HFF-Myc (cell line): ENCODE results near the gene TYW5.
A peak's percentile ranks its signal among the peaks of the same experiment; 100 is the strongest.

ENCODE experiments used
- DNase-seq: peaks from one replicate; pipeline ENCODE4 v3.0.0-alpha.2; 2011; ENCODE audit warnings: low read depth; ENCODE audit errors: extremely low read depth
- H3K4me3 ChIP-seq: replicated peaks from 2 replicates; pipeline ENCODE4 v1.5.1; 2011; ENCODE audit warnings: low read depth, mild to moderate bottlenecking, control low read depth, low read length
- TF ChIP-seq, protein P1 (sequence below): IDR thresholded peaks from 2 replicates; pipeline ENCODE4 v1.5.1; 2012; ENCODE audit warnings: mild to moderate bottlenecking, low read depth, low read length, control low read depth; ENCODE audit errors: missing control alignments

The TYW5 gene, protein sequence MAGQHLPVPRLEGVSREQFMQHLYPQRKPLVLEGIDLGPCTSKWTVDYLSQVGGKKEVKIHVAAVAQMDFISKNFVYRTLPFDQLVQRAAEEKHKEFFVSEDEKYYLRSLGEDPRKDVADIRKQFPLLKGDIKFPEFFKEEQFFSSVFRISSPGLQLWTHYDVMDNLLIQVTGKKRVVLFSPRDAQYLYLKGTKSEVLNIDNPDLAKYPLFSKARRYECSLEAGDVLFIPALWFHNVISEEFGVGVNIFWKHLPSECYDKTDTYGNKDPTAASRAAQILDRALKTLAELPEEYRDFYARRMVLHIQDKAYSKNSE

DNA sequence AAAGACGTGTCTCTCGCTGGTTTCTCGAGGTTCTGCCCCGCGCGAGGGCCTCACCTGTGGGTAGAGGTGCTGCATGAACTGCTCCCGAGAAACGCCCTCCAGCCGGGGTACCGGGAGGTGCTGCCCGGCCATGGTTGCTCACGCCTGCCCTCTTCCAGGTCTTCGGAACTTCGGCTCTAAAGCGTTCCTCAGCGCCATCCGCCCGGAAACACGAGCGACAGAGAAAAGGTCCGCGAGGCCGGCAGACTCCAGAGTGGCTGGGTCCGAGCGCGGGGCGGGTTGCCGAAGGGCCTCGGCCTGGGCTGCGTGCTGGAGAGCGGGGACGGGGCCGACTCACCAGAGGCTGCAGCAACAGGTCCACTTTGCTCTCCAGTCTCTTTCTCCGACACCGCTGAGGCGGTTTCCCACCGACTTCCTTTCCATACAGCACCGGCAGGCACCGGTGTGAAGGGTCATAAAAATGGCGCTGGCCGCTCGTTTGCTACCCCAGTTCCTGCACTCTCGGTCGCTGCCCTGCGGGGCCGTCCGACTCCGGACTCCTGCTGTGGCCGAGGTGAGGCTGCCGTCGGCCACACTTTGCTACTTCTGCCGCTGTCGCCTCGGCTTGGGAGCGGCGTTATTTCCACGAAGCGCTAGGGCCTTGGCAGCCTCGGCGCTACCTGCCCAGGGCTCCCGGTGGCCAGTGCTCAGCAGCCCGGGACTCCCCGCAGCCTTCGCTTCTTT is at the start of gene TYW5, which contains the start of gene MAIP1:
TSS of gene TYW5 (minus strand) at position 153 of the 723 bp plus-strand sequence. CDS start at position 132, 21 bp downstream.
TSS of gene MAIP1 (plus strand) at position 244 of the 723 bp plus-strand sequence. CDS start at position 461, 217 bp downstream.
- TF ChIP-seq, protein P1, sequence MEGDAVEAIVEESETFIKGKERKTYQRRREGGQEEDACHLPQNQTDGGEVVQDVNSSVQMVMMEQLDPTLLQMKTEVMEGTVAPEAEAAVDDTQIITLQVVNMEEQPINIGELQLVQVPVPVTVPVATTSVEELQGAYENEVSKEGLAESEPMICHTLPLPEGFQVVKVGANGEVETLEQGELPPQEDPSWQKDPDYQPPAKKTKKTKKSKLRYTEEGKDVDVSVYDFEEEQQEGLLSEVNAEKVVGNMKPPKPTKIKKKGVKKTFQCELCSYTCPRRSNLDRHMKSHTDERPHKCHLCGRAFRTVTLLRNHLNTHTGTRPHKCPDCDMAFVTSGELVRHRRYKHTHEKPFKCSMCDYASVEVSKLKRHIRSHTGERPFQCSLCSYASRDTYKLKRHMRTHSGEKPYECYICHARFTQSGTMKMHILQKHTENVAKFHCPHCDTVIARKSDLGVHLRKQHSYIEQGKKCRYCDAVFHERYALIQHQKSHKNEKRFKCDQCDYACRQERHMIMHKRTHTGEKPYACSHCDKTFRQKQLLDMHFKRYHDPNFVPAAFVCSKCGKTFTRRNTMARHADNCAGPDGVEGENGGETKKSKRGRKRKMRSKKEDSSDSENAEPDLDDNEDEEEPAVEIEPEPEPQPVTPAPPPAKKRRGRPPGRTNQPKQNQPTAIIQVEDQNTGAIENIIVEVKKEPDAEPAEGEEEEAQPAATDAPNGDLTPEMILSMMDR = no peak
- peak within 1 kb of the TSS; percentile 84 for H3K4me3 ChIP-seq
- no peak for DNase-seq

DNA sequence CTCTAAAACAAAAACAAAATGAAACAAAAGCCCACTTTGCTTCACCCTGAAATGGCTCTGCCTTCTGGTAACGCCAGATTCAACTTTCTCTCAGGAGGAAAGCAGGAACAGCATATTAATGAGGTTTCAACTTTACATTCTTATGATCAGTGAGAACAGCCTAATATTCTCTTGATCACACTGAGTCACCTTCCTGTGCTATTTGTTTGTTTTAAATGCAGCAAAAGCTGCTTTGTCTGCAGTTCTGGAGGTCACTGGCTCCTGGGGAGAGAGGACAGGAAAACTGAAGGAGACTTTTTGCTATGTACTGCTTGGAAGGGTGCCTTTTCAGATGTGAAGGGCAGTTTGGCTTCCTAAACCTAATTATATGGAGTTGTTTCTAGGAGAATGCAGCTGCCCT is 48.2 kb upstream of the TYW5 start:
- DNase-seq = no peak
- H3K4me3 ChIP-seq = no peak overlapping the region
- TF ChIP-seq, protein P1 = no peak

DNA sequence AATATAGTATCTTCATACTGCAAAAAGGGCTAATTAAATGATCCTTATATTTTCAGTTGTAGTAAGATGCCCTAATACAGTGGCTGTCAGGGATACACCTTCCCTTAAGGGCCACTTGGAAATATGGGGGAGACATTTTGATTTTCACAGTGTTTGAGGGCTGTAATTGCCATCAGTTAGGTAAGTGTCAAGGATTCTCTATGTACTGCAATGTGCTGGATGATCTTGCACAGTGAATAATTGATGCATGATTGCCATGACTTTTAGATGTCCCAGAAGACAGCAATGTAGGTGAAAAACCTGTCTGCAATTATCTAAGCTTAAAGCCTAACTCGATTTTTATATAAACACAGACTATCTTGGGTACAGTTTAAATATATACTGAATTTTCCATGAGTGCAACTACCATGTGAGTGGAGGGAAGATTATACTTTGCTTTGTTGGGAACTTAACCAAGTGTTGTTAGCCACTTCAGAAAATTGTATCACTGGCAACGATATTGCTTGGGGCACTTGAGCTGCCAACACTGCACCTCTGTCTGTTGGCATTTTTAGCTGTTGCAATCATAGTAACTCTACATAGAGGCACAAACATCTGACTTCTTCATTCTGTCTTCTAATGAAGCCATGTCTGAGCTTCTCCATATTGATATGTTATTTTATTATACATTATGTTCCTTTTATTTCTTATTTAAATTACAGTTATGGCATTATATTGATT is 45.3 kb upstream of the TYW5 start:
- TF ChIP-seq, protein P1 = no peak
- DNase-seq = no peak

DNA sequence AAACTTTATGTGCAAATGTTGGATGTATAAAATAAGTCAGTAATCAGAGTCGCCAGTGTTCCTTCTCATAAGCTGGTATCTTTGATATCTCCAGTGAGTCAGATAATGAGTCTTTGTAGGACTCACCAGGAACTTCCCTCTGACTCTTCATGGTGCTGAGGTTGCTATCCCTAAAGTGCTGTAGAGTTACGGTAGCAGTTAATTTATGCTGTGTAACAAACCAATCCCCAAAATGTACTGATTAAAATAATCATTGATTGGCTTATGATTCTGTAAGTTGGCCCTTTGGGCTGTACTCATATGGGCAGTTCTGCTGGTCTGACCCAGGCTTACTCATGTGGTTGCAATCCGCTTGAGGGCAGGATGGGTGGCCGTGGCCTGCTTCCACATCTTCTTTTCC is 43.9 kb upstream of the TYW5 start:
- no peak overlapping the region for H3K4me3 ChIP-seq
- no peak for DNase-seq
- TF ChIP-seq, protein P1 = no peak

More for the DNA sequence above, 45.3 kb upstream of the TYW5 start:
- no peak overlapping the region for H3K4me3 ChIP-seq

DNA sequence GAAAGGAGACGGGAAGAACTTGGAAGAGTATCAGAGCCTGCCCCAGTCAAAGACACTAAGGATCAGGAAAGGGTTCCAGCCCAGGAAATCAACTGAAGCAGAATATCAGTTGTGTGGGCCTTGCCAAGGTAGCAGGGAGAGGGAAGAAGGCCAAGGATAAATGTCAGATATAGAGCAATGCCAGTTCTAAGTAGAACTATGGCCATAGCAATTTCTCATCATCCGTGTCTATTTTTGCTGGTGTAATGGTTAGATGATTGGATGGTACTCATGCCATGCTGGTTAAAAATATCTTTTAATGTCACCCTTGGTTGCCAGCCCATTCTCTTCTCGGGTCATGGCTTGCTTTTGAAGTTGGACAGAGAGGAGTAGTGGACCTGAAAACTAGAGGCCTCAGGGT is 42.0 kb upstream of the TYW5 start:
- no peak for DNase-seq
- TF ChIP-seq, protein P1 = no peak
- H3K4me3 ChIP-seq = no peak overlapping the region

DNA sequence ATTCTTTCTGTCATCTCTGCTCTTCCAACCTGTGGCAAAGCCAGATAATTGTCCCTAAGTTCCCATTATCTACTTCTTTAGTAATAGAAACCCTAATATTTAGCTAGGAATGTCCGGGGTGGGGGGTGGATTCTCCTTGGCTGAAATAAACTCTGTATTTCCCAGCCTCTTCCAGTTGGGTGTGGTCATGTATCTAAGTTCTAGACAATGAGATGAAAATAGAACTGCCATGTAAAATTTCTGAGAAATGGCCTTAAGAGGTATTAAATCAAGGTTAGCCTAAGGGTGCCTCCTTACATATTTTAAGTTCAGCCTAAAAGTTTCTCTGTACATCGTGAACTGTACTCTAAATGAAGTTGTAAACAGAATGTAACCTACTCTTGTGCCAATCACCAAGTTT is 39.6 kb upstream of the TYW5 start:
- TF ChIP-seq, protein P1 = no peak
- no peak for DNase-seq
- H3K4me3 ChIP-seq = no peak overlapping the region
